ENCODE data around the gene DEXI. TPM values are rescaled to one million over a fixed set of nuclear protein-coding genes. Genes with fewer than 3 reads are reported as not detected.

DEXI gene
- total and polyA plus RNA-seq, 2 of the 13 experiments (the other 11 are each of a cell fraction or from before 2014, with no cell fraction given): 51.5 to 70.4 TPM

- ChIA-PET POLR2A (interaction anchor here (0.6 to 4.5 kb wide), 3 partner anchors 16 to 353 kb away, joined by 3 to 60 read pairs (median 3); no protein-coding TSS in a partner anchor), CTCF (ENCODE audit: low intra/inter-chr PET ratio, low total read pairs) (no interaction called here)
- Histone ChIP-seq H3K4me1 (ENCODE audit: insufficient read depth, low read length) (peaks cover 74% of the 10 kb centered on the region), H3K9me3 (ENCODE audit: low read length) (no peaks in the 10 kb centered on the region), H3K79me2 (ENCODE audit: insufficient read depth, low read length) (peaks cover 63% of the 10 kb centered on the region), H4K20me1 (ENCODE audit: insufficient read depth, low read length) (peaks cover 45% of the 10 kb centered on the region), H3K27ac (ENCODE audit: extremely low read length, insufficient read depth, low read length) (peak overlapping the region; percentile 34), H3K36me3 (replicated peaks in 1 of 2; ENCODE audit: control insufficient read depth in 1 of 2, insufficient read depth in 2 of 2, low read length in 2 of 2) (peaks cover 0 to 6% of the 10 kb centered on the region in 2 experiments; a peak in 2 of 5 replicates), H3K4me2 (ENCODE audit: low read depth, low read length) (peak overlapping the region; percentile 97), H3K27me3 (ENCODE audit: control insufficient read depth in 1 of 2, insufficient read depth in 2 of 2, low read length in 2 of 2) (no peaks in the 10 kb centered on the region; a peak in 1 of 5 replicates), H3K9ac (ENCODE audit: insufficient read depth, low read depth, low read length) (peak overlapping the region; percentile 31; the same call in 1 of the 2 replicates), H3K4me3 (replicated peaks in 1 of 3; ENCODE audit: insufficient read depth in 1 of 3, low read depth in 2 of 3, low read length in 3 of 3) (peak overlapping the region; percentile 70 to 82 (median 76); a peak in 3 of 6 replicates), H2AFZ (ENCODE audit: low read length) (no peak overlapping the region)
- intact Hi-C loops (cut with micrococcal nuclease; ENCODE audit: unreplicated experiment): no loop called here
- no TSS peak for BruUV-seq (replicated peaks)
- peak; percentile 56 for DNase-seq (ENCODE audit: low spot score)
- in situ Hi-C loops (cut with HindIII; ENCODE audit: extremely low pct_ligation_motif_present, low pct_unique_long_range_greater_than_20kb): no loop called here
- ATAC-seq: peak; percentile 27
- FAIRE-seq: peak; percentile 18
- WGBS (ENCODE audit: low lambda C conversion rate): 47% methylated on average over 7 of the region's 7 CpGs
- 0 out of 2 replicates have a peak, but pooled peaks have one; percentile 55 for TF ChIP-seq KDM5B (CRISPR knock-in tag; IDR thresholded peaks at IDR 0.05; ENCODE audit: borderline replicate concordance)
- TF ChIP-seq ZNF788 (CRISPR knock-in tag; IDR thresholded peaks at IDR 0.05; ENCODE audit: borderline replicate concordance): peak; percentile 41; the same call in 1 of the 2 replicates
- TF ChIP-seq ATM (IDR thresholded peaks at IDR 0.05; ENCODE audit: borderline replicate concordance): no peak
- 0 out of 2 replicates have a peak, but pooled peaks have one; percentile 41 for TF ChIP-seq SAFB2 (CRISPR knock-in tag; IDR thresholded peaks at IDR 0.05; ENCODE audit: borderline replicate concordance, low read depth)
- TF ChIP-seq ZEB1 (IDR thresholded peaks at IDR 0.05; ENCODE audit: insufficient replicate concordance, low read depth): no peak
- TF ChIP-seq NFE2L1 (CRISPR knock-in tag; IDR thresholded peaks at IDR 0.05; ENCODE audit: borderline replicate concordance): no peak
- TF ChIP-seq ZNF792 (CRISPR knock-in tag; IDR thresholded peaks at IDR 0.05): 0 out of 2 replicates have a peak, but pooled peaks have one; percentile 18
- 0 out of 2 replicates have a peak, but pooled peaks have one; percentile 19 for TF ChIP-seq ERF (CRISPR knock-in tag; IDR thresholded peaks at IDR 0.05)
- TF ChIP-seq ZNF609 (CRISPR knock-in tag; IDR thresholded peaks at IDR 0.05; ENCODE audit: borderline replicate concordance): no peak
- TF ChIP-seq, protein P1, sequence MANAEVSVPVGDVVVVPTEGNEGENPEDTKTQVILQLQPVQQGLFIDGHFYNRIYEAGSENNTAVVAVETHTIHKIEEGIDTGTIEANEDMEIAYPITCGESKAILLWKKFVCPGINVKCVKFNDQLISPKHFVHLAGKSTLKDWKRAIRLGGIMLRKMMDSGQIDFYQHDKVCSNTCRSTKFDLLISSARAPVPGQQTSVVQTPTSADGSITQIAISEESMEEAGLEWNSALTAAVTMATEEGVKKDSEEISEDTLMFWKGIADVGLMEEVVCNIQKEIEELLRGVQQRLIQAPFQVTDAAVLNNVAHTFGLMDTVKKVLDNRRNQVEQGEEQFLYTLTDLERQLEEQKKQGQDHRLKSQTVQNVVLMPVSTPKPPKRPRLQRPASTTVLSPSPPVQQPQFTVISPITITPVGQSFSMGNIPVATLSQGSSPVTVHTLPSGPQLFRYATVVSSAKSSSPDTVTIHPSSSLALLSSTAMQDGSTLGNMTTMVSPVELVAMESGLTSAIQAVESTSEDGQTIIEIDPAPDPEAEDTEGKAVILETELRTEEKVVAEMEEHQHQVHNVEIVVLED (CRISPR knock-in tag; IDR thresholded peaks at IDR 0.05; ENCODE audit: borderline replicate concordance): no peak
- TF ChIP-seq HNF4A (CRISPR knock-in tag; IDR thresholded peaks at IDR 0.05): peak; percentile 91
- TF ChIP-seq, protein P2, sequence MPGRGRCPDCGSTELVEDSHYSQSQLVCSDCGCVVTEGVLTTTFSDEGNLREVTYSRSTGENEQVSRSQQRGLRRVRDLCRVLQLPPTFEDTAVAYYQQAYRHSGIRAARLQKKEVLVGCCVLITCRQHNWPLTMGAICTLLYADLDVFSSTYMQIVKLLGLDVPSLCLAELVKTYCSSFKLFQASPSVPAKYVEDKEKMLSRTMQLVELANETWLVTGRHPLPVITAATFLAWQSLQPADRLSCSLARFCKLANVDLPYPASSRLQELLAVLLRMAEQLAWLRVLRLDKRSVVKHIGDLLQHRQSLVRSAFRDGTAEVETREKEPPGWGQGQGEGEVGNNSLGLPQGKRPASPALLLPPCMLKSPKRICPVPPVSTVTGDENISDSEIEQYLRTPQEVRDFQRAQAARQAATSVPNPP (CRISPR knock-in tag; IDR thresholded peaks at IDR 0.05): no peak
- no peak for TF ChIP-seq RFXAP (CRISPR knock-in tag; IDR thresholded peaks at IDR 0.05; ENCODE audit: borderline replicate concordance)
- TF ChIP-seq ZNF205 (CRISPR knock-in tag; IDR thresholded peaks at IDR 0.05): 0 out of 2 replicates have a peak, but pooled peaks have one; percentile 18
- peak; percentile 65; the same call in 1 of the 2 replicates for TF ChIP-seq HDAC2 (CRISPR knock-in tag; IDR thresholded peaks at IDR 0.05)
- TF ChIP-seq RELA (CRISPR knock-in tag; IDR thresholded peaks at IDR 0.05): 0 out of 2 replicates have a peak, but pooled peaks have one; percentile 21
Measured at GRCh38 chr16:10938796-10939648, 3.2 kb downstream of the DEXI start.
